ENCODE measurements around the gene RFTN1. TPM values are rescaled to one million over a fixed set of nuclear protein-coding genes. Genes with fewer than 3 reads are reported as not detected.

Gene RFTN1
- total RNA-seq, 1 experiment from 2014 or later: 2.2 TPM

DNA sequence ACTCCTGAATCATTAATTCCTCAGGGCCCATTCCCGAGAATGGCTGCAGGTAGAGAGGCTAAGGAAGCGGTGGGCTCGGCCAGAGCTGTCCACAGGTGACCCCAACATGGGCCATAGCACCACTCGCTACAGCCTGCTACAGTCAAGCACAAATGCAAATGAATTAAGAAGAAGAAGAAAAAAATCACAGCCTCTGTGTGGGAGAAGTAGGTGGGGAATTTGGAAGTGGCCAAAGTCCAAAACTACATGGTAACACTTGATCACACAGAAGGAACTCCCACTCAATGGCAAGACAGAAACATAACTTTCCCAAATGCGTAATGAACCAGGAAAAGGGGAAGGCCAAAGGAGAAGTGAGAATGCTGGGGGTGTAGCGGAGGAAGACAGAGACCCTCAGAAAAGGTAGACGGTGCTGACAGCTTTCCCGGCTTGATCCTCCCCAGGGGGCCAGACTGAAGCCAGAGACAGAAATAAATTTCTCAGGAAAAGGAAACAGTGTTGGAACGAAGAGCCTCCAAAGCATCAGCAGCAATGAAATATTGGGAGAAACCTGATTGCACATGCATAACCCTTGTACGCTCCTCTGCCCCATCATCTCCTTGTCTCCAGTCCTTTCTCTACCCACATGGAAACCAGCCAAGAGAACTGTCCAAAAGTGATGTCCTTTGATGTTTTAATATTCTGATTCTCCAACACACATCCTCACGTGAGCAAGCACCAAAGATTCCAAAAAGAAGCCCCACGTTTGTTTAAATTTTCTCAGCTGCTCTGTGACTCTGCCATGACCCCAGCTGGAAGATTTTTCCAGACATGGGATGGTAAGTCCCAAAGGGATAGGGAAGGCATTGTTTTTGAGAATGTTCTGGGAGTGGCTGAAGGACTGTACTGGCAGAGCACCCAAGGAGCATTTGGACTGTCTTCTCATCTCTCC is 140.9 kb downstream of the RFTN1 start:
- Histone ChIP-seq H3K4ac (ENCODE audit: low read depth, low read length) (no peak overlapping the region), H4K20me1 (ENCODE audit: control insufficient read depth, insufficient read depth, insufficient read length) (no peaks in the 10 kb centered on the region), H2BK120ac (ENCODE audit: low read depth, low read length, poor library complexity, severe bottlenecking) (no peak overlapping the region), H3K4me2 (ENCODE audit: insufficient read depth, insufficient read length, low read length) (no peak overlapping the region), H3K9me3 (ENCODE audit: control insufficient read depth, low read depth, low read length) (no peaks in the 10 kb centered on the region), H3K9ac (ENCODE audit: extremely low read depth, insufficient read length, low read length) (no peak overlapping the region), H2AK5ac (ENCODE audit: insufficient read length, low read length) (no peak overlapping the region), H3K27me3 (ENCODE audit: insufficient read depth, low read length) (no peaks in the 10 kb centered on the region), H3K23me2 (ENCODE audit: insufficient read length, low read depth, low read length, poor library complexity, severe bottlenecking) (no peaks in the 10 kb centered on the region), H3K4me1 (ENCODE audit: insufficient read depth, low read length) (peaks cover 4% of the 10 kb centered on the region), H4K5ac (ENCODE audit: insufficient read length, low read depth, low read length) (no peak overlapping the region), H2BK20ac (ENCODE audit: low read depth, low read length, poor library complexity, severe bottlenecking) (no peak overlapping the region), H3T11ph (ENCODE audit: low read length) (no peak overlapping the region), H3K18ac (ENCODE audit: insufficient read length, low read depth, low read length) (no peak overlapping the region), H2AFZ (ENCODE audit: low read length) (no peak overlapping the region), H4K8ac (replicated peaks; ENCODE audit: insufficient read length, low read depth, low read length) (no peak overlapping the region), H2BK15ac (ENCODE audit: low read depth, low read length) (no peak overlapping the region), H3K14ac (ENCODE audit: insufficient read depth, low read length) (no peak overlapping the region), H3K23ac (ENCODE audit: insufficient read length, low read depth, low read length) (no peak overlapping the region), H2BK12ac (ENCODE audit: insufficient read length, low read depth, low read length) (no peak overlapping the region), H2BK5ac (ENCODE audit: insufficient read length, low read length) (no peak overlapping the region), H3K79me1 (ENCODE audit: insufficient read depth, low read depth, low read length, poor library complexity, severe bottlenecking) (no peaks in the 10 kb centered on the region), H4K91ac (ENCODE audit: insufficient read length, low read depth, low read length) (no peak overlapping the region), H3K56ac (ENCODE audit: insufficient read length, low read depth, low read length) (no peak overlapping the region), H3K27ac (ENCODE audit: insufficient read length, low read depth, low read length) (no peak overlapping the region), H3K79me2 (ENCODE audit: insufficient read depth, low read length) (no peaks in the 10 kb centered on the region)
- H3K27me3 Mint-ChIP-seq (ENCODE audit: low read depth): peaks cover 2% of the 10 kb centered on the region; the same call in 1 of the 2 replicates
- H3K4me1 Mint-ChIP-seq: peaks cover 28 to 51% of the 10 kb centered on the region in 2 experiments
- no peak for TF ChIP-seq CTCF (conservative IDR thresholded peaks at IDR 0.05)
- no peak for DNase-seq
- no peaks in the 10 kb centered on the region for H3K9me3 Mint-ChIP-seq
- peaks cover 0 to 2% (median under 1%) of the 10 kb centered on the region in 3 experiments; a peak in 3 of 7 replicates for H3K36me3 Mint-ChIP-seq (ENCODE audit: insufficient read depth in 1 of 3, low read depth in 3 of 3)
- H3K4me3 Mint-ChIP-seq: no peak overlapping the region
- WGBS (ENCODE audit: extremely low coverage, insufficient read length, low lambda C conversion rate): no CpG with 5 or more reads among the region's 12 CpGs
- H3K27ac Mint-ChIP-seq: 0 out of 7 replicates have a peak overlapping the region, but pooled peaks of 1 of the 3 experiments have one; percentile 8
